ENCODE data around the gene CYSRT1.
A peak's percentile ranks its signal among the peaks of the same experiment; 100 is the strongest.

Gene CYSRT1

GRCh38 chr9:137224830-137225694 lies at the start of gene CYSRT1:
TSS of gene CYSRT1 (plus strand) at chr9:137225174. CDS start at chr9:137225622, 448 bp downstream.
- no peak for DNase-seq

DNA sequence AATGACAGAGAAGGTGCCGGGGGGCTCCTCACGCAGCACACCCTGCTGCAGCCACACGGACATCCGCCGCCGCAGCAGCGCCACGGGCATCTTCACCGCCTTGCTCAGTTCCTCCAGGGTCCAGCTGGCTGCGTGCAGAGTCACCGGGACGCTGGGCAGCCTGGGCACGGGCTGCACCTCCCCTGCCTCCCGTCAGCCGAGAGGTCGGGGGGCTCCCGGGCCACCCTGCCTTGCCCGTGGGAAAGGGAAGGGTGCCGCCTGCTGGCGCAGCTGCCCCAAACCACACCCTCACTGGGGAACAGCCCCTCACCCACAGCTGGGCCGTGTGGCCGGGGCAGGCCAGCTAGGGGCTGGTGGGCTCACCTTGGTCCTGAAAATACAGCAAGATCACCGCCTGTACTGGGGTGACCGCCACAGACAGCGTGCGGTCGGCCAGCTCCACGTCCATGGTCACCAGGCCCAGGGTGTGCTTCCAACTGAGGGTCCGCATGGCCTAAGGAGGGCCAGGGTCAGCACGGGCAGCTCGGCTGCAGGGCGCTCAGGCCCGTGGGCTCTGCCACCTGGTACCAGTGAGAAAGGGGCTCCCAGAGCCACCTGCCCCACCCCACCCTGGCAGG lies 49.5 kb upstream of the CYSRT1 start:
- DNase-seq, result no peak

- DNase-seq, result peak; percentile 98
These were observed 48.4 kb upstream of the CYSRT1 start for GRCh38 chr9:137176302-137177182.

- DNase-seq, result peak; percentile 74
These were observed 46.6 kb upstream of the CYSRT1 start for GRCh38 chr9:137178201-137178938.

DNA sequence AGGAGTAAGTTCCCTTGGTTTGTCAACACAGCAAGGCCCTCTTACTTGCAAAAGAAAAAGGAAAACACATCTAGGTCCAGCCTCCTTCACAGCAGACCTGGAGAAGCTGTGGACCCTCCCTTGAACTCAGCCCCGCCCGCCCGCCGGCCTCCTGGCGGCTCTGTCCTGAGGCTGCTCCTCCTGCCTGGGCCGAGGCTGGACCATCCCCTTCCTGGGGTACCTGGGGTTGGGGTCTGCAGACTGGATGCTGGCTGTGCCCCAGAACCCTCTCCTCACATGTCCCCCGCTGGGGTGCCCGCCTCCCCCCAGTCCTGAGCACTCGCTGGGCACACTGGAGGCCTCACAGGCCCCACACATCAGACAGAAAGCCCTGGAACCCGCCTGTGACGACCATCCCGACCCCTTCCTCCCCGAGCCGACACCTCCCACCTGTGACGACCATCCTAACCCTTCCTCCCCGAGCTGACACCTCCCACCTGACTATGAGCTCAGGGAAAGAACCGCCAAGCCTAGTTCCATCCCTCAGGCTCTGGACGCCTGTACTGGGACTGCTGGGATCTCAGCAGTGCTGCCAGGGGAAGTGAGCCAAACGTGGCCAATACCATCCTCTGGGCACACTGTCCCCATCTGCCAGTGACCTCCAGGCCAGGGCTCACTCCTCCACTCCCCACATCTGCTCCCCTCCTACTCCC lies 45.9 kb upstream of the CYSRT1 start:
- no peak for DNase-seq

GRCh38 chr9:137179761-137180160 lies 45.2 kb upstream of the CYSRT1 start:
- DNase-seq, result no peak

DNA sequence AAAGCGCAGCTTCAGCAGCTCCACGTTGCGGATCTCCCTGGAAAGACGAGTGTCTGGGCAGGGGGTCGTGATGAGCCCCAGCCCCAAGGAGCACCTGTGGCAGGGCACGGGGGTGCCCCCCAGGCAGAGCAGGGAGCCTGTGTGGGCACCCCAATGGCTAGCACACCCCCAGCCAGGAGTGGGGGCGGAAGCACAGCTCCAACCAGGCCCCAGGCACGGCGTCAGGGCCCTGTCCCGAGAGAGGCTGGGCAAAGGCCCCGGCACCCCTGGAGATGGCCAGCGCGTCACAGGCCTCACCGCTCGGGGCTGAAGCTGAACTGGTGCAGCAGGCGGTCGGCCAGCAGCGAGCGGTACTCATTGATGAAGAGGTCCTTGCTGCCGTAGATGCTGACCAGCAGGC lies 44.5 kb upstream of the CYSRT1 start:
- no peak for DNase-seq

DNA sequence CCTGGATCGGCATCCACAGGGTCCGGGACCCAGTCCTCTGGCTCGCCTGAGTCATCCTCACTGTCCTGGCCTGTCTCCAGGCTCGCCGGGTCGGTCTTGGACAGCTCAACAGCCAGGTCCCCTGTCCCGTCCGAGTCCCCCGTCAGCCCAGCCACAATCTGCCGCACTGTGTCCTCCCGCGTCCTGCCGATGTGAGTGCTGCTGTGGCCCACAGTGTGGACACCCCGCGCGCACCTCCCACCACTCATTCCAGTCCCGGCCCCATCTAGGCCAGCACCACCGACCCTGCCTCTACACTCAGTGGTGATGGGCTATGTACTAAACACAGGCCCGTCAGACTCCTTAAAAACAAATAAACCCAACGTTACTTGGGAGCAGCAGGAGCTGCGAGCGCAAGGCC lies 43.3 kb upstream of the CYSRT1 start:
- DNase-seq, result no peak

GRCh38 chr9:137182836-137183235 lies 42.1 kb upstream of the CYSRT1 start:
- DNase-seq, result no peak

DNA sequence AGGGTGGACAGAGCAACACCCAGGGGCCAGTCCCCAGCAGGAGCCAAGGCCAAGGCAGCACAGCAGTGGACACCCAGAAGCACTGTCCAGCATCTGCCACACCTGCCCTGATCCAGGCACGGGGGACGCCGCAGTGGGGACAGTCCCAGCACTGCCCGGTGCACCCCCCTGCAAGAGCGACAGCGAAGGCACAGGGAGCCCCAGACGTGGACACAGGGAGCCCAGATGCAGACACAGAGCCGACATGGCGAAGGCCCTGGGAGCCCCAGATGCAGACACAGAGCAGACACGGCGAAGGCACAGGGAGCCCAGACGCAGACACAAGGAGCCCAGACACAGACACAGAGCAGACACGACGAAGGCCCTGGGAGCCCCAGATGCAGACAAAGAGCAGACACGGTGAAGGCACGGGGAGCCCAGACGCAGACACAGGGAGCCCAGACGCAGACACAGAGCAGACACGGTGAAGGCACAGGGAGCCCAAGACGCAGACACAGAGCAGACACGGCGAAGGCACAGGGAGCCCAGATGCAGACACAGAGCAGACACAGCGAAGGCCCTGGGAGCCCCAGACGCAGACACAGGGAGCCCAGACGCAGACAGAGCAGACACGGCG lies 40.9 kb upstream of the CYSRT1 start:
- no peak for DNase-seq

DNA sequence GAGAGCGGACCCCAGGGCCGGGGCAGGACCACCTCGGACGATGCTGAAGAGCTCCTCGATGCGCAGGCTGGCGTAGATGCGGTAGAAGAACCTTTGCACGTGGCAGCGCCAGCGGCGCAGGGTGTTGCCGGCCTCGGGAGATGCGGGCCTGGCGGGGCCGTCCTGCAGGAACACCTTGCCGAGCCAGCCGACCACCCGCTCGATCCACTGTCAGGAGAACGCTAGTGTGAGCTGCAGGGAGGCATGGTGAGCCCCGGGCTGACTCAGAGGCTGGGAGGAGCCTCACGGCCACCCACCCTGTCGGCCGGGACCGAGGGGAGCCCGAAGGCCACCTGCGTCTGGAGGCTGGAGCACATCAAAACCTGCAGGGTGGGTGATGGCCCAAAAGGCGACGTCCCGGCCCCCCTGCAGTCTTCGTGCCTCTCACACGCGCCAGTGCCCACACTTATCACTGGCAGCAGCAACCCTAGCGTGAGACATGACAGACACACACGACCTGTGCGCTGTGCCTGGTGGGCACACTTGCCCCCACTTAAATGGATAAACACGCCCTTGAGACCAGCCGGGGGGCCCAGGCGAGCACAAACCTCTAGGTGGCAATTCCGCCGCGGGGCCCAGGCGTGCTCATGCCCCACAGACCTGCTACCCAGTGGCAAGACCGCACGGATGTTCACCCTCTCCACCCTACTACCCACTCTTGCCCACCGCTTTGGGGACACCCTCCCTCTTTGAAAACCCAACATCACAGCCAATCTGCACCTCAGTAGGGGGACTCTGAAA lies 39.9 kb upstream of the CYSRT1 start:
- no peak for DNase-seq

DNA sequence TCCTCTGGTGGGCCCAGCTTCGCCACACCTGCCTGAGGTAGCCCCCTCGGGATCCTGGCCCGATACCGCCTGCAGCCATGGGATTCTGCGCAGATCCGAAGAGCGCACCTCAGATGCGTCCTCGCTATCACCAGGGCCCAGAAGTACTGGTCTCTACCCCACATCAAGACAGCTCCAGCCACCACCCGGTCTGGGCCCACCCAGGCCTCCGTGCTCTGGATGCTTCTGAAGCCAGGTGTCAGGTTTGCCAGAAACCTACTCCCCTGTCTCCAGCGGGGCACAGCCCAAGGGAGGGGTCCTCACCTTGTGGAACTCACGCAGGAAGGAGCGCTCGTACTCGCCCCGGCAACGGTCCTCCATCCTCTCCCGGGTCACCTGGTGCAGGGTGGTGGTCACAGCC lies 39.1 kb upstream of the CYSRT1 start:
- DNase-seq, result no peak

DNA sequence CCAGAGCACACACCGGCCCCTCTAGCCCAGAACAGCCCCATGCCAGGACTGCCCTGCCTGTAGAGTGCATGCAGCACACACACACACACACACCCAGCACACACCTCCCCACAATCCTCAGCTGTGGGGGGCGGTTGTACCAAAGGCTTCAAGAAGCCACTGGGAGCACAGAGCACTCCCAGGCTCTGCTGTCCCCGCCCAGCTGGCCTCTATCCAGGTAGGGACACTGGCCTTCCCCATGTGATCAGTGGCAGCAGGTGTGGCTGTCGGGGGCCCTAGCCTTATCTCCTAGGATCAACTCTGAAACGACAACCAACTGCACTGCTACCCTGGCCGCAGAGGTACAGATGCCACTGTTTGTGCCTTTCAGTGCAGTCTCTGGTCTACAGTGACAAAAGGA lies 38.6 kb upstream of the CYSRT1 start:
- DNase-seq, result no peak

DNA sequence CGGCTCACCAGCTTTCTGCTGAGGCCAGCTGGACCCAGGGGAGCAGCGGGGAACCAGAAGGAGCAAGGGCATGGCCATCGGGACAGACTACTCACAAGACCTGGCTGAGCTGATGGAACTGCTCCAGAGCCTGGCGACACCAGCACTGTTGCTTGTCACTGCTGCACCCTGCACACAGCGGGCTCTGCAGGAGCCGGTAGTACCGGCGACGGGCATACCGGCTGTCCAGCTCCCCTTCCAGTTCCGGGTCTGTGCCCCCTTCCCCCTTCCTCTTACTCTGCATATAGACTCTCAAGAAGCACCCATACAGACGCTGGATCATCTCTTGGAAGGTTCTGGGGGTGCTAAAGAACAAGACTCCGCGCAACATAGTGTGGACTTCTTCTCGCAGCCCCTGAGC lies 37.6 kb upstream of the CYSRT1 start:
- DNase-seq, result no peak

GRCh38 chr9:137188086-137188489 lies 36.9 kb upstream of the CYSRT1 start:
- no peak for DNase-seq

DNA sequence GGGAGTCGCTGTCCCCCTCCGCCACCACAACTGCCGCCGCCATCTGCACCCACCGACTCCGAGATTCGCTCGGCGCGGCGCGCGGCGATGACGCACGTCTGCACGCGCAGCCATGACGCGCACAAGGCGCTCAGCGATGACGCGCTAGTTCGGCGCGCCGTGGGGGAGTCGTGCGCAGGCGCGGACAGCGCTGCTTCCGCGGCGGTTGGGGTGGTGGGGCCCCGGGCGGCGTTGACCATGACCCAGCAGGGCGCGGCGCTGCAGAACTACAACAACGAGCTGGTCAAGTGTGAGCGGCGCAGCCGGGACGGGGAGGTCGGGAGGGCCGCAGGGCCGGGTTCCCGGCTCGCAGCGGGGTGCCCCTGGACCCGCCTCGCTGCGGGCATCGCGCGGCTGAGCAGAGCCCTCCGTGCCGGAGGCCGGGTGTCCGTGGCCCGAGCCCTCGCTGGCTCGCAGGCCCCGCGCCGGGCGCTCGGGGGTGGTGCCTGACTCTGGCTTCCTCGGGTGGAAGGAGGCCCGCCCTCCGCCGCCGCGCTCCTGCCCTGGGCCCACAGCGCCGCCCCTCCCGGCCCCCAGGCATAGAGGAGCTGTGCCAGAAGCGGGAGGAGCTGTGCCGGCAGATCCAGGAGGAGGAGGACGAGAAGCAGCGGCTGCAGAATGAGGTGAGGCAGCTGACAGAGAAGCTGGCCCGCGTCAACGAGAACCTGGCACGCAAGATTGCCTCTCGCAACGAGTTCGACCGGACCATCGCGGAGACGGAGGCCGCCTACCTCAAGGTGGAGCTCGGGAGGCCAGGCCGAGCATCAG lies 36.3 kb upstream of the CYSRT1 start, which contains the start of the genes ANAPC2 and SSNA1:
TSS of gene ANAPC2 (minus strand) at position 71 of the 807 bp plus-strand sequence. CDS start at position 43, 28 bp downstream.
TSS of gene SSNA1 (plus strand) at position 187 of the 807 bp plus-strand sequence. CDS start at position 238, 51 bp downstream.
- peak; percentile 88 for DNase-seq

DNA sequence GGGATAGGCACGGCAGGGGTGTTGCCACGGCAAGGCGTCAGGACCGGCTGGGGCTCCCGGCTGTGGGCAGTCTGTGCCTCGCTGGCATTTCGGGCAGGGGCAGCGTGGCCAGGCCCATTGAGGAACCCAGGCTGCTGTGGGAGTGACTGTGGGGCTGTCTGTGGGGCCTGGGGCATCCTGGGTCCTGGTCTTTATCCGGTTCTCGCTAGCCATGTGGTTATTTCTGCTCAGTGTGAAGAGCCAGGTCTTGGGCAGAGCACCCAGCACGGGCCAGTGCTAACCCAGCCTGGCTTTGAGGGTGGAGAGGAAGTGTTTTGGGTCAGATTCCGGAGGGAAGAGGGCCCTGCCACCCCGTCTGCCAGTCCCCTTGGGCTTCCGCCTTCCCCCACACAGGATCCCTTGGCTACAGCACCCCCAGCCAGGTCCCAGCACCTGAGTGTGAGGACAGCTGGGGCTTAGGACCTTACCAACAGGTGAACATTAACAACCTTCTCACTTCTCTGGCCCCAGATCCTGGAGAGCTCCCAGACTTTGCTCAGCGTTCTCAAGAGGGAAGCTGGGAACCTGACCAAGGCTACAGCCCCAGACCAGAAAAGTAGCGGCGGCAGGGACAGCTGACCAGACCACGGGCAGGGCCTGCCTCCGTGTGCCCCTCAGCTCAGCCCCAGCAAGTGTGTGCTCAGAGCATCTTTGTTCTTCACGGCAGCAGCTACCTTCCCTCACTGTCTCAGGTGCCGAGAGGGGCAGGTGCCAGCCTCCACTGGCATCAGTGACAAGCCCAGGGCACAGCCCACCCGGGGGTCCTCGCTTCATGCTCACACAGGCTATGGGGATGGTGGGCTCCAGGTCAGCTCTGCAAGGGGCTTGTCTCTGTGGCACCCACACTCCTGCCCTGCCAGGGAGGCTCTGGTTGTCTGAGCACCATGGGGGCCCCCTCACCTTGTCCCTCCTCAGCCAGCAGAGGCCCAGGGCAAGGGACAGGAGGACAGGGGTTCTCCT lies 35.4 kb upstream of the CYSRT1 start:
- no peak for DNase-seq

GRCh38 chr9:137190315-137190856 lies 34.6 kb upstream of the CYSRT1 start:
- peak; percentile 35 for DNase-seq
